Suprapubic skin (tissue), 4 donors: Measurements from ENCODE around the gene CASP3.
"Not testable (repeated sequence)": the region's sequence is repeated elsewhere in the genome, so short reads cannot be mapped to it uniquely, and the experiment has no call there.

Source experiments
- EP300 ChIP-seq: sonication (generic); formaldehyde crosslinking; IDR thresholded peaks from one replicate; pipeline ENCODE4 v1.6.1; 2017; ENCODE audit warnings: antibody characterized with exemption
- POLR2A ChIP-seq, 2 donors: fragments of 450-650 bp; IDR thresholded peaks; one replicate each; pipeline ENCODE4 v1.6.1; 2017; ENCODE audit warnings: antibody characterized with exemption in 2 of 2, mild to moderate bottlenecking in 2 of 2, moderate library complexity in 2 of 2
- POLR2AphosphoS5 ChIP-seq, 3 donors: sonication (generic); formaldehyde crosslinking; IDR thresholded peaks; one replicate each; pipeline ENCODE4 v1.6.1; 2017; ENCODE audit warnings: antibody characterized with exemption in 3 of 3
- TF ChIP-seq, protein P1 (sequence below), 2 donors: fragments of 200-600 bp in 1 of 2; fragments of 450-650 bp in 1 of 2; sonication (generic) in 1 of 2; IDR thresholded peaks; one replicate each; pipeline ENCODE4 v1.5.1; 2016 to 2019; ENCODE audit warnings: antibody characterized with exemption in 2 of 2, mild to moderate bottlenecking in 1 of 2, moderate library complexity in 1 of 2

- not testable (repeated sequence) for TF ChIP-seq POLR2A (IDR thresholded peaks at IDR 0.05); POLR2AphosphoS5 (IDR thresholded peaks at IDR 0.05); EP300
- TF ChIP-seq, protein P1, sequence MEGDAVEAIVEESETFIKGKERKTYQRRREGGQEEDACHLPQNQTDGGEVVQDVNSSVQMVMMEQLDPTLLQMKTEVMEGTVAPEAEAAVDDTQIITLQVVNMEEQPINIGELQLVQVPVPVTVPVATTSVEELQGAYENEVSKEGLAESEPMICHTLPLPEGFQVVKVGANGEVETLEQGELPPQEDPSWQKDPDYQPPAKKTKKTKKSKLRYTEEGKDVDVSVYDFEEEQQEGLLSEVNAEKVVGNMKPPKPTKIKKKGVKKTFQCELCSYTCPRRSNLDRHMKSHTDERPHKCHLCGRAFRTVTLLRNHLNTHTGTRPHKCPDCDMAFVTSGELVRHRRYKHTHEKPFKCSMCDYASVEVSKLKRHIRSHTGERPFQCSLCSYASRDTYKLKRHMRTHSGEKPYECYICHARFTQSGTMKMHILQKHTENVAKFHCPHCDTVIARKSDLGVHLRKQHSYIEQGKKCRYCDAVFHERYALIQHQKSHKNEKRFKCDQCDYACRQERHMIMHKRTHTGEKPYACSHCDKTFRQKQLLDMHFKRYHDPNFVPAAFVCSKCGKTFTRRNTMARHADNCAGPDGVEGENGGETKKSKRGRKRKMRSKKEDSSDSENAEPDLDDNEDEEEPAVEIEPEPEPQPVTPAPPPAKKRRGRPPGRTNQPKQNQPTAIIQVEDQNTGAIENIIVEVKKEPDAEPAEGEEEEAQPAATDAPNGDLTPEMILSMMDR (IDR thresholded peaks at IDR 0.05), result not testable (repeated sequence)
Measured at GRCh38 chr4:184652681-184653080, 3.4 kb upstream of the CASP3 start.
